ENCODE data around the gene AOC1.

DNA sequence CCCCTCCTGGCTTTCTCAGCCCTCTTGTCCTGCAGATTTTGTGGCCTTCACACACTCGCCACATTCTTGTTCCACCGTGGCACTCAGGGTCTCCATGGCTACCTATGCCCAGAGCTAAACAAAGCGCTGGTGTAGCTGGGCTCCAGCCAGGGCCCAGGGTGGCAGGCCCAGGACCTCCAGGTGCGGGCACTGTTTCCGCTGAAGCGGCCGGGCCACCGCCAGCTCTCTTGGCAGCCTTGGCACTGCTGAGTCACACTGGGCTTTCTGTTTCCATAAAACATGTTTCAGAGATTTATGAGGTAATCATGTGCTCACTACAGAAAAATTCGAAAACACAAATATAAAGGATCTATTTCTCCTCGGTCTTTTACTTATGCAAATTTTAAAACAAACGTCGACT is 51.3 kb downstream of the AOC1 start:
- TF ChIP-seq YY1 (IDR thresholded peaks at IDR 0.05; ENCODE audit: insufficient read depth, insufficient read length) = no peak
- no peak for TF ChIP-seq ZNF274 (IDR thresholded peaks at IDR 0.05; ENCODE audit: low read depth, low read length)
- TF ChIP-seq SUZ12 (IDR thresholded peaks at IDR 0.05; ENCODE audit: extremely low read depth, insufficient read depth, insufficient read length) = no peak

All from NT2/D1 (cell line).